ENCODE results near the gene TP53TG3. TPM values are rescaled to one million over a fixed set of nuclear protein-coding genes. Genes with fewer than 3 reads are reported as not detected.

The TP53TG3 gene, protein sequence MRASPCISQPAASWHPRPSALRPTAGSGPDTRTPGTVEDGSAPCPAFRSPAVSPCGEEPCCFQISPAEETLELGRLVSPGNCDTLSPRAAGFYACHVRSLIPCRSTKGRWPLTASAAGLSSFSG
- 0.58 and 5.6 TPM in 2 replicates for total RNA-seq (2014; rRNA removed; shearing (Covaris generic))

DNA sequence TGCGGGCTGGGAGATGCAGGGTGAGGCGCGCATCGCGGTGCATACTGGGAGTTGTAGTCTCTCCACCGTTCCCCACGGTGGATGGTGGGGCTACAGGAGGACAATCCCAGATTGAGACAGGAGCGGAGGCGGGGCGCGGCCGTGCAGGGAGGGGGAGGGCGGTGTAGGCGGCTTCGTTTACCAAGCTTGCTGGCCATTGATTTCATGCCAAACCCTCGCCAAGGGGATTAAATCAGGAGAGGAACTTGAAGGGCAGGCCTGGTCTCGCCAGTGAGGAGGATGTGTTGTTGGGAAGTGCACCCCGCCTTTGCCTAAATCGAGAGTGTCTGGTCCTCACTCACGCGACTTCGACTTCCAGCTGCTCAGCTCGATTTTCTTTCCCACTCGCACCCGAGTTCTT lies at the start of gene TP53TG3:
Gene TP53TG3 (minus strand): TSS at position 101 of the 400 bp plus-strand sequence. CDS start 68 bp downstream, at position 33.

Small RNA genes within 50 kb of the gene (small RNA-seq; reads per million reads assigned to genes)
- gene AC138907.6, result not detected

Data from A375 (cell line).